ENCODE results near the gene TSPEAR. TPM values are rescaled to one million over a fixed set of nuclear protein-coding genes. Genes with fewer than 3 reads are reported as not detected.
"Not testable (repeated sequence)": the region's sequence is repeated elsewhere in the genome, so short reads cannot be mapped to it uniquely, and the experiment has no call there.

The TSPEAR gene
- total and polyA plus RNA-seq, 4 donors: 0.24 to 0.66 (median 0.33) TPM; not detected in 1

DNA sequence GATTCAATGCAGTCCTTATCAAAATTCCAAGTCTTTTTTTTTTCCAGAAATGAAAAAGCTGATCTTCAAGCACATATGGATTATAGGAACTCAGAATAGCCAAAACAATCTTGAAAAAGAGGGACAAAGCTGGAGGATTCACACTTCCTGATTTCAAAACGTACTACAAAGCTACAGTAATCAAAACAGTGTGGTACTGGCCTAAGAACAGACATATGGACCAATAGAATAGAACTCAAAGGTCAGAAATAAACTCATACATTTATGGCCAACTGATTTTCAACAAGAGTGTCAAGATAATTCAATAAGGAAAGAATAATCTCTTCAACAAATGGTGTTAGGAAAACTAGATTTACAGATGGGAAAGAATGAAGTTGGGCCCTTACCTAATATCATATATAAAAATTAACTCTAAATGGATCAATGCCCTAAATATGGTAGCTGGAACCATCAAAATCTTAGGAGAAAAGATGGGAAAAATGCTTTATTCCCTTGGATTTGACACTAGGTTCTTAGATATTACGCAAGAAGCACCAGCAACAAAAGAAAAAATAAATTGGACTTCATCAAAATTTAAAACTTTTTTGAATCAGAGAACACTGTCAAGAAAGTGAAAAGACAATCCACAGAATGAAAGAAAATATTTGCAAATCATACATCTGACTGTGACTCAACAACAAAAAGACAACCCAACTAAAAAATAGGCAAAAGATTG lies 18.4 kb downstream of the TSPEAR start:
- DNase-seq (ENCODE audit: low read depth in 4 of 6, low spot score in 6 of 6): no peak
- Histone ChIP-seq H3K4me1 (ENCODE audit: control insufficient read depth, insufficient read depth, low read length) (peaks cover 5% of the 10 kb centered on the region), H3K9me3 (ENCODE audit: control insufficient read depth, insufficient read depth, low read length) (peaks cover 2% of the 10 kb centered on the region), H3K36me3 (ENCODE audit: control insufficient read depth, insufficient read depth, low read length) (no peaks in the 10 kb centered on the region), H3K4me3 (ENCODE audit: low read depth, low read length) (no peak overlapping the region), H3K27ac (ENCODE audit: low read depth, low read length) (no peak overlapping the region), H3K27me3 (ENCODE audit: control insufficient read depth, insufficient read depth, low read length) (peaks cover 5% of the 10 kb centered on the region)
- WGBS (ENCODE audit: insufficient coverage): no CpG with 5 or more reads among the region's 2 CpGs

DNA sequence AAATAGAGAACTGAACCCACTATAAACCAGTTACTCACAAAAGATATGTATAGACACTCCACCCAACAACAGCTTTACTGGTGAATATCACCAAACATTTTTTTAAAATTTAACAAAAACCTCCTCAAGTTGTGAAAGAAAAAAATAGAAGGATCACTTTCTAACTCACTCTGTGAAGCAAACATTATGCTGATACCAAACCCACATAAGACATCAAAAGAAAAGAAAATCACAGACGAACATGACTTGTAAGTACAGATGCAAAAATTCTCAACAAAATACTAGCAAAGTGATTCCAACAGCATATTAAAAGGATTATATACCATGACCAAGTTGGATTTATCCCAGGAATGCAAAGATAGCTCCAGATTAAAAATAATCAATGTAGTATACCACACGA lies 19.7 kb downstream of the TSPEAR start:
- WGBS (ENCODE audit: insufficient coverage): no CpG with 5 or more reads among the region's 2 CpGs

DNA sequence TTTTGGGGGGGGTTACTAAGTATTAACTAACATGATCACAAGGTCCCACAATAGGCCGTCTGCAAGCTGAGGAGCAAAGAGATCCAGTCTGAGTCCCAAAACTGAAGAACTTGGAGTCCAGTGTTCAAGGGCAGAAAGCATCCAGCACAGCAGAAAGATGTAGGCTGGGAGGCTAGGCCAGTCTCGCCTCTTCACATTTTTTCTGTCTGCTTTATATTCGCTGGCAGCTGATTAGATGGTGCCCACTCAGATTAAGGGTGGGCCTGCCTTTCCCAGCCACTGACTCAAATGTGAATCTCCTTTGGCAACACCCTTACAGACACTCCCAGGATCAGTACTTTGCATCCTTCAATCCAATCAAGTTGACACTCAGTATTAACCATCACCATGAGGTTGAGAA lies 21.6 kb downstream of the TSPEAR start:
- WGBS (ENCODE audit: insufficient coverage): 81% methylated on average over 3 of the region's 3 CpGs
- not testable (repeated sequence) for H3K36me3 ChIP-seq (ENCODE audit: control insufficient read depth, insufficient read depth, low read length); H3K4me1 ChIP-seq (ENCODE audit: control insufficient read depth, insufficient read depth, low read length); H3K9me3 ChIP-seq (ENCODE audit: control insufficient read depth, insufficient read depth, low read length); H3K27ac ChIP-seq (ENCODE audit: low read depth, low read length); DNase-seq (ENCODE audit: low read depth in 4 of 6, low spot score in 6 of 6); H3K4me3 ChIP-seq (ENCODE audit: low read depth, low read length); H3K27me3 ChIP-seq (ENCODE audit: control insufficient read depth, insufficient read depth, low read length)

More for the DNA sequence above, 19.7 kb downstream of the TSPEAR start:
- H3K27me3 ChIP-seq (ENCODE audit: control insufficient read depth, insufficient read depth, low read length): no peaks in the 10 kb centered on the region
- no peak for DNase-seq (ENCODE audit: low read depth in 4 of 6, low spot score in 6 of 6)
- H3K27ac ChIP-seq (ENCODE audit: low read depth, low read length): no peak overlapping the region
- H3K4me3 ChIP-seq (ENCODE audit: low read depth, low read length): no peak overlapping the region
- H3K36me3 ChIP-seq (ENCODE audit: control insufficient read depth, insufficient read depth, low read length): no peaks in the 10 kb centered on the region
- H3K4me1 ChIP-seq (ENCODE audit: control insufficient read depth, insufficient read depth, low read length): peaks cover 5% of the 10 kb centered on the region
- H3K9me3 ChIP-seq (ENCODE audit: control insufficient read depth, insufficient read depth, low read length): peaks cover 2% of the 10 kb centered on the region

DNA sequence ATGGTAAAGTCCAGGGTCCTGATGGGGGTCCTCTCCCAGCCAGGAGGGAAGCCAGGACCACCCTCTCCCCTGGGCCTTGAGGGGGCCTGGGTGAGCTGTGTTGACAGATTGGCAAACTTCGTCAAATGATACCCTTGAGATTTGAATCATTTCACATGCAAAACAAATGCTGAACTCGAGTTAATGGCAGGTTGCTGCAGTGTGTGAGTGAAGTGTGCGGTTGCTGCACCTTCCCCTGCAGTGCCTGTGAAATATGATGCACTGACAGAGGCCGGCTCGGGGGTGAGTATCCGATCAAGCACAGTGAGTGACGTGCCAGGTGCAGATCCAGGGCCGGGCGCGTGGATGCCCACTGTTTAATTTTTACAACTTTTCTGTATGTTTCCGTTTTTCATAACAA lies 23.7 kb downstream of the TSPEAR start:
- Histone ChIP-seq H3K4me3 (ENCODE audit: low read depth, low read length) (no peak overlapping the region), H3K27ac (ENCODE audit: low read depth, low read length) (no peak overlapping the region), H3K4me1 (ENCODE audit: control insufficient read depth, insufficient read depth, low read length) (peaks cover 6% of the 10 kb centered on the region), H3K9me3 (ENCODE audit: control insufficient read depth, insufficient read depth, low read length) (peaks cover under 1% of the 10 kb centered on the region), H3K36me3 (ENCODE audit: control insufficient read depth, insufficient read depth, low read length) (no peaks in the 10 kb centered on the region), H3K27me3 (ENCODE audit: control insufficient read depth, insufficient read depth, low read length) (no peaks in the 10 kb centered on the region)
- DNase-seq (ENCODE audit: low read depth in 4 of 6, low spot score in 6 of 6): no peak
- 42% methylated on average over 6 of the region's 11 CpGs for WGBS (ENCODE audit: insufficient coverage)

DNA sequence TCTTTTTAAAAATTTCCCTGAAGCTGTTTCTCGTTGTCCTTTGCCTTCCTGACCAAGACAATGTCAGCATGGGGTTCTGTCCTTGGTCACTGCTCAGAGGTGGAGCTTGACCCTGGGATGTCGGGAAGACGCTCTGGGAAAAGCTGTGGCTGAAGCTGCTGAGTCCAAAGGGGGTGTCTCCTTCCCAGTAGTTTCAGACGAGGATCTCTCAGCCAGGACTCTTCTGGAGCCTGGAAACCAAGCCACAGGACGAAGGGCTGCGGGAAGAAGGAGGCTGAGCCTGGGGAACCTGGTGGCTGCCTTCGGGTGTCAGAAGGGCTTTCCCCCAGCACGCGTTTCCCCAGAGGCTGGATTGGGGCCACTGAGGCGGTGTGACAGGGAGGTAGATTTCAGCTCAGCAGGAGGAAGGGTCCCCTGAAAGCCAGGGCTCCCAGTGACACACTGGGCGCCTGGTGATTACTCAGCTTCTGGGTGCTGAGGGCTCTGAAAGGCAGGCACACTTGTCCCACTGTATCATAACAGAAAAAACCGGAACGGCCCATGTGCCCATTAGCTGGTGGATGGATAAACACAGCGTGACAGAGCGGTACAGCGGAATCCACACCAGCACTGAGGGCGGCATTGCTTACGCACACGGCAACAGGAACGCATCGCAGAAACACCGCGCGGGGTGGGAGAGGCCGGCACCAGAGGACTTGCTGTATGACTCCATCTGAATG lies 24.4 kb downstream of the TSPEAR start:
- Histone ChIP-seq H3K36me3 (ENCODE audit: control insufficient read depth, insufficient read depth, low read length) (no peaks in the 10 kb centered on the region), H3K27me3 (ENCODE audit: control insufficient read depth, insufficient read depth, low read length) (no peaks in the 10 kb centered on the region), H3K9me3 (ENCODE audit: control insufficient read depth, insufficient read depth, low read length) (no peaks in the 10 kb centered on the region), H3K4me1 (ENCODE audit: control insufficient read depth, insufficient read depth, low read length) (peaks cover 6% of the 10 kb centered on the region), H3K4me3 (ENCODE audit: low read depth, low read length) (no peak overlapping the region), H3K27ac (ENCODE audit: low read depth, low read length) (no peak overlapping the region)
- DNase-seq (ENCODE audit: low read depth in 4 of 6, low spot score in 6 of 6): no peak
- 63% methylated on average over 24 of the region's 25 CpGs for WGBS (ENCODE audit: insufficient coverage)

DNA sequence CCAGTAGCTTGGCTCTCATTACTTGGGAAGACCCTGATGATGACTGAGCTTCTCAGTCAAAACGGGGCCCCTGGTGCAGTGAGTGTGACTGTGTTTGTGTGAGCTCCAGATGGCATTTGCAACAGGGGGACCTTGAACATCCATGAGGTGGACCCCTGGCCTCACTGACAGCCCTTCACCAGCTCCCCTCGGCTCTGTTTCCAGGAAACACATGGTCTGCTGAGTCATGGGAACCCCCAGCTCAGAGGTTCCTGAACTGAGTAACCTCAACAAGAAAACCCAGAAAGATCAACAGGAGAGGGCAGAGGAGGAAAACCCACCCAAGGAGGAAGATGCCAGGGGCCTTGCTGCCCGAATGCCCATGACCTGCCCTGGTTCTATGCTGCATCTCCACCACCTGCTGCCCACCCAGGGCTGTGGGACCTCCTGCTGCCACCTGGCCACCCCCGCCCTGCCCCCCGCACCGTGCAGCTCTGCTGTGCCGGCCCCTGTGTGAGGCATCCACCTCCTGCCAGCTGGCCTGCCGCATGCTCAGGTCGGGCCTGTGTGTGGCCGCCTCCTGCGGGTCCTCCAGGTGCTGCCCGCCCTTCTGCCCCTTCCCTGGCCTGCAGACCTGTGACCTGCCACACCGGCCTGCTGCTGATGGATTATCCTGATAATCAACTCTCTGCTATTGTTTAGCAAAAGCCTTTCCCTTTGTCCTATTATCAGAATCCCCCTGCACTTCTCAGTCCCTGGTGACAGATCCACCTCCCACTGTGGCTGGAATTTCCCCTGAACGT lies 25.2 kb downstream of the TSPEAR start:
- H3K27me3 ChIP-seq (ENCODE audit: control insufficient read depth, insufficient read depth, low read length): no peaks in the 10 kb centered on the region
- no peaks in the 10 kb centered on the region for H3K36me3 ChIP-seq (ENCODE audit: control insufficient read depth, insufficient read depth, low read length)
- H3K9me3 ChIP-seq (ENCODE audit: control insufficient read depth, insufficient read depth, low read length): no peaks in the 10 kb centered on the region
- peaks cover 6% of the 10 kb centered on the region for H3K4me1 ChIP-seq (ENCODE audit: control insufficient read depth, insufficient read depth, low read length)
- 32% methylated on average over 11 of the region's 14 CpGs for WGBS (ENCODE audit: insufficient coverage)
- no peak for DNase-seq (ENCODE audit: low read depth in 4 of 6, low spot score in 6 of 6)
- no peak overlapping the region for H3K4me3 ChIP-seq (ENCODE audit: low read depth, low read length)
- no peak overlapping the region for H3K27ac ChIP-seq (ENCODE audit: low read depth, low read length)

DNA sequence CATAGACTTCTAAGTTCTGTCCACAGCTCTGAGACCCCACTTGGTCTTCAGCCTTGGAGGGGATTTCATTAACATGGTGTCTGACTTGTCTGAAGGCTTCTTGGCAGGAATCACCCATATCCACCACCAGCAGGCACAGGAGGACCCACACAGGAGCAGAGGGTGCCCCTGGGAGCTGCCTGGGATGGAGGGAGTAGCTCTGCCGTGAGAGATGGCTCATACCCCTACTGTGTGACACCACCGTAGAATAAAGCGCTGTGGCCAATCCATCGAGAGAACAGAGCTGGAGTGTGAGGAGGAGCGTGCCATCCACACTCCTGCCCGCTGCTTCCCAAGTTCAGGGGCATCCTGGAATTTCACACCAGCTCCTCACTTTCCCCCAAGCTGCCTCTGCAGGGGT lies 26.3 kb downstream of the TSPEAR start:
- H3K9me3 ChIP-seq (ENCODE audit: control insufficient read depth, insufficient read depth, low read length); H3K27me3 ChIP-seq (ENCODE audit: control insufficient read depth, insufficient read depth, low read length): not testable (repeated sequence)
- WGBS (ENCODE audit: insufficient coverage): 97% methylated on average over 4 of the region's 6 CpGs

DNA sequence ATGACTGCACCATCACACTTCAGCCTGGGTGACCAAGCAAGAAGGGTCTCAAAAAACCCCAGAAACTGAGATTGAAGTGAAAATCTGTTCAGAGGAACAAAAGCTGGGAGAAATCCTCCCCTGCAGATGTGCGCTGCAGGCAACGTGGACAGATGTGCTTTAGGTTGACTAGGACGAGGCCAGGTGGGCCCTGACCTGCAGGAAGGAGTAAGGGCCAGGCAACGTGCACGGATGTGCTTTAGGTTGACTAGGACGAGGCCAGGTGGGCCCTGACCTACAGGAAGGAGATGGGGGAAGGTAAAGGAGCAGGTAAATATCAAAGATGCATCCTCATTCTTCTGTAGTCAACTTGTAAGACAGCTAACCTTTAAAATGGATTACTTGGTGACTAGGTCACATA lies 26.9 kb downstream of the TSPEAR start:
- Histone ChIP-seq H3K4me1 (ENCODE audit: control insufficient read depth, insufficient read depth, low read length) (peaks cover 6% of the 10 kb centered on the region), H3K27ac (ENCODE audit: low read depth, low read length) (no peak overlapping the region), H3K27me3 (ENCODE audit: control insufficient read depth, insufficient read depth, low read length) (no peaks in the 10 kb centered on the region), H3K4me3 (ENCODE audit: low read depth, low read length) (no peak overlapping the region), H3K9me3 (ENCODE audit: control insufficient read depth, insufficient read depth, low read length) (no peaks in the 10 kb centered on the region), H3K36me3 (ENCODE audit: control insufficient read depth, insufficient read depth, low read length) (no peaks in the 10 kb centered on the region)
- no peak for DNase-seq (ENCODE audit: low read depth in 4 of 6, low spot score in 6 of 6)
- WGBS (ENCODE audit: insufficient coverage): 68% methylated on average over 5 of the region's 6 CpGs

More for the DNA sequence above, 26.3 kb downstream of the TSPEAR start:
- H3K36me3 ChIP-seq (ENCODE audit: control insufficient read depth, insufficient read depth, low read length); H3K4me1 ChIP-seq (ENCODE audit: control insufficient read depth, insufficient read depth, low read length); H3K4me3 ChIP-seq (ENCODE audit: low read depth, low read length); H3K27ac ChIP-seq (ENCODE audit: low read depth, low read length); DNase-seq (ENCODE audit: low read depth in 4 of 6, low spot score in 6 of 6): not testable (repeated sequence)

DNA sequence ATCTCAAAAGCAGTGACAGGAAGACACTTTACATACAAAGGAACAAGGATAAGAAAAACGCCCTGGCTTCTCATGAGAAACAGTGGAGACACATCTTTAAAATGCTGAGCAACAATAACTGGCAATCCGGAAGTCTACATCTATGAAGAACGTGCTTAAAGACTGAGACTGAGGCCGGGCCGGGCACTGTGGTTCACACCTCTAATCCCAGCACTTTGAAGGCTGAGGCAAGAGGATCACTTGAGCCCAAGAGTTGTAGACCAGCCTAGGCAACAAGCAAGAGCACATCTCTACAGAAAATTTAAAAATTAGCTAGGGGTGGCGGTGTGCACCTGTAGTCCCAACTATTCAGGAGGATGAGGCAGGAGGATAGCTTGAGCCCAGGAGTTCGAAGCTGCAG lies 27.3 kb downstream of the TSPEAR start:
- no peaks in the 10 kb centered on the region for H3K27me3 ChIP-seq (ENCODE audit: control insufficient read depth, insufficient read depth, low read length)
- H3K9me3 ChIP-seq (ENCODE audit: control insufficient read depth, insufficient read depth, low read length): no peaks in the 10 kb centered on the region
- peaks cover 6% of the 10 kb centered on the region for H3K4me1 ChIP-seq (ENCODE audit: control insufficient read depth, insufficient read depth, low read length)
- no peak overlapping the region for H3K27ac ChIP-seq (ENCODE audit: low read depth, low read length)
- 69% methylated on average over 5 of the region's 7 CpGs for WGBS (ENCODE audit: insufficient coverage)
- H3K36me3 ChIP-seq (ENCODE audit: control insufficient read depth, insufficient read depth, low read length): no peaks in the 10 kb centered on the region
- H3K4me3 ChIP-seq (ENCODE audit: low read depth, low read length): no peak overlapping the region
- no peak for DNase-seq (ENCODE audit: low read depth in 4 of 6, low spot score in 6 of 6)
